ENCODE results near the gene MTHFD2L.

MTHFD2L gene

DNA sequence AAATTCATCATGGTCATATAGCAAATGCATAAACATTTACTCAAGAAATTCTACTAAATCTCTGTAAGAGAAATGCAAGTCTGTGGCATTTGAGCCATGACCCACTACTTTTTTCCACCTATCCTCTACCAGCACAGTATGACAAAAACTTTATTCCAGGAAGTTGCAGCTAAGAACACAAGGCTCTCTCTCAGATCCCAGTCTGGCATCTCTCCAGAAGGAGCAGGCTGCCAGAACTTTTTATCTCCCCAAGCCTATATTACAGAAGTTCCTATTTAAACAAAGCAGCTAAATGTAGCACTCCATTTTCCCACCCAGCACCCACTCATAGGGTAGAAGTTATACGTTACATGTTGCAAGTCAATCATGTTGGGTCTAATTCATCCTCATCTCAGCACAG, 101.0 kb downstream of the MTHFD2L start:
- DNase-seq = no peak

DNA sequence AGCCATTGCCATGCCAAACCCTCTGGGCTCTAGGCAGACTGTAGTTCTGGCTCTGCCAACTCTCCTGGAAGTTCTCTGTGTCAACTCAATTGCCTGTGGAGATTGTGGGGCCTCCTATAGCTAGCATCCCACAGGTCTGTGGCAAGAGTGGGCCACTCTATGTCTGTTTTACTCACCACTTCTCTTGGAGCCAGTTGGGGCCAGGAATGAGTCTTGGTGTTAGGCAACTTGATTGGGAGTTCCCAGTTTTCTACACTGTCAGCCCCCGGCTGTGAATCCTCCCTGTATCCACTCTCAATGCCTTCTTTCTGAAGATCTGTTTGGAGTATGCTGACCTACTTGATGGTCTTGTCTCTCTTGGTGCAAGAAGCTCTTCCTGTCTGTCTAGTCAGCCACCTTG, 102.1 kb downstream of the MTHFD2L start:
- no peak for DNase-seq

DNA sequence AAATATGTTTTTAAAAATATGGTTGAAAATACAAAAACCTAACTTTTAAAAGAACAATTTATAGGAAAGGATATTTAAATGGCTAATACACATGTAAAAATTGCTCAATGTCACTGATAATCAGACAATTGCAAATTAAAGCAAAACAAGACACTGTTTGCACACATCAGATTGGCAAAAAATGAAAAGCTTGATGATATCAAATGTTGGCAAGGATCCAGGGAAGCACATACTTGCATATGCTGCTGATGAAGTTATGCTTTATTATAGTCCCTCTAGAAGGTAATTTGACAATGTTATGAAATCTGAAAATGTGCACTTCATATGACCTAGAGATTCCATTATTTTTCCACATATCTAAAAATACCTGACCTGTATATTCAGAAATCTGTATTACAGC, 104.6 kb downstream of the MTHFD2L start:
- DNase-seq = no peak

DNA sequence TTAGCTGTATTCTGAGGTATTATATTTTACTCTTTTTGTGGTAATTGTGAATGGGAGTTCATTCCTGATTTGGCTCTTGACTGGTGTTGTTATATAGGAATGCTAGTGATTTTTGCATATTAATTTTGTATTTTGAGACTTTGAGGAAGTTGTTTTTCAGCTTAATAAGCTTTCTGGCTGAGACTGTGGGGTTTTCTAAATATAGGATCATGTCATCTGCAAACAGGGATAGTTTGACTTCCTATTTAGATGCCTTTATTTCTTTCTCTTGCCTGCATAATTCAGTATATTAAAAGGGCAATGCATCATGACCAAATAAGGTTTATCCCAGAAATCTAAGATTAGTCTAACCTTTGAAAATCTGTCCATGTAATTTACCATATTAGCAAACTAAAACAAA, 105.6 kb downstream of the MTHFD2L start:
- DNase-seq = no peak

DNA sequence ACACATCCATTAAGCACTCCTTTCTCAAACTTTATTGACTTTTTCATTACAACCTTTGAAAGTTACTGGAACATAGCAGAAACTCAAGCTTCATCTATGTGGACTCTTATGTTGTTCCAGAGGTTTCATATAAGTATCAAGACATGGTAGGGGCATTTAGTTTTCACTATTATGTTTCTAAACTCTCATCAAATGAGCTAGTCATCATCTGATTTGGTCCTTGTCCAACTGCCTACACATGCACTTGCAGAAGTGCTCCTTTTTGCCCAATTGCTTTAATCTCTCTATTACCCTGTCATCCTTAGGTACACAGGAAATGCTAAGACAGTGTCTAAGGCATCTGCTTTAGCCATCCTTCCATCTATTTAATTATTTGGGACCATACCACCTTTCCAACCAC, 108.2 kb downstream of the MTHFD2L start:
- DNase-seq = no peak

DNA sequence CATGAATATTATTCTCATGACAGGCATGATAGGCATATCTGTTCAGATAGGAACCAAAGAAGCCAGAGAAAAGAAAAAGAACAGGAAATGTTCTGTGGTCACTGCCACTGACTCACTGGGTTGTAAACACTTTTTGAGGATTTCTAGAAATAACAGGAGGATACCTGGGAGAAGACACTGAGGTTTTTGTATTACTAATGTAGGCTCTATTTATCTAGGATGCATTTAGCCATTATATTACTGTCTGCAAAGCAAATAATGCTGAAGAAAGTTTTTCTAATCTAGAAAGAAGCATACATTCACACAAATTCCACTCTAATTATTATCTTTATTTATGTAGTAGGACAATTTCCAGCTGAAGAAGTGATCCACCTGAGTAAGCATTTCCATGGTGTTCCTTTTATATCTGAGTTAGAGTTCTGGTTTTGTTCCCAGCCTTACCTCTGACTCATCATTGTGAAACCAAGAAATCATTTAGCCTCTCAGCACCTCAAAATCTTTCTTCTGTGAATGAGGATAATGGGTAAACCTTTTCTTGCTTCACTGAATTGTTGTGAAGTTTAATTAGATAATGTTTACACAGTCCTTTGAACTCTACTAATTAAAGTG, 110.2 kb downstream of the MTHFD2L start:
- DNase-seq = no peak

DNA sequence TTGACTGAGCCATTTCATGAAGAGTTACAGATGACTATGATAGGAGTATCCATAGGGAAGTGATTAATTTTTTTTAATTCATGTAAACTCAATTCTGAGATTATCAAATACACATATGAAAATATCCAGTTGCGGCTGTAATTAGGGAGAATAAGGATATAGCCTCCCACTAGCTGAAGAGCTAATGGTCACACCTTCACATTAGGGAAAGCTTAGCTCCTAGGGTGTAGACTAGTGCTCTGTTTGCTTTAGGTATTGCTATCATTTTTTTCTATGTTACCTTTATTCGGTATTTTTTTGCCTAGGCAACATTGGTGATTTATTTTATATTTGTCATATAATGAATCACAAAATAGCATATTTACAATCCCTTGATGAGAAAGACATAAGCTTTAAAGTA, 110.7 kb downstream of the MTHFD2L start:
- no peak for DNase-seq

DNA sequence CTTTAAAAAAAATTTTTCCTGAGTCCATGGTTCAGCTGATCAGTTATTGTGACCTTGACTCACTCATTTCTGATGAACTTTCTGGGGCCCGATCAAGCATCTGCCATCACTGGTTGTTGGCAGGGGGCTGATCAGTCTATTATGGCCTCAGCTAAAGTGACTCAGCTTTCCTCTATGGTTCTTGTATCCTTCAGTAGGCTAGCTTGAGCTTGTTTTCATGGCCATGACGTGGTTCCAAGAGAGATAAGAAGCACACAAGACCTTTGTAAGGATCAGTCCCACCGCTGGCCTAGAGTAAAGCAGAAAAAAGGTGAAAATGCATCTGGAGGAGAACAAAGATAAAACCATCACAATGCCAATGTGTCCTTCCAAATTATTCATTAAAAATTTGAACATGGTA, 120.6 kb downstream of the MTHFD2L start:
- no peak for DNase-seq

DNA sequence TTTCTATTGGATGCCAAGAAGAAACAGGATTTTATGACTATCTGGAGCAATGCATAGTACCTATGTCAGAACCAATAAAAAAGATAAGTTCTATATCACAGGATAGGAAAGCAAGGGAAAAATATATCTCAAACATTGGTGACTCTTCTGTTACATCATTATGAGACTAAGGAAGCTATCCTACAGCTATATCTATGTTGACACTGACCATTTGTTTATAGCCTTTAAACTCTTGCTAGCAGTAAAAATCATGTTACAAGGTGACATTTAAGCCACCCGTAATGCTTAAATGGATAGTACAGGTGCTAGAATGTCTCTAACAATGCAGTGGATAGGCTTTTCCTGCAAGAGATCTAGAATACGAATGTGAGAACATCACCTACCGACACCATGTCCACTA, 121.8 kb downstream of the MTHFD2L start:
- no peak for DNase-seq

DNA sequence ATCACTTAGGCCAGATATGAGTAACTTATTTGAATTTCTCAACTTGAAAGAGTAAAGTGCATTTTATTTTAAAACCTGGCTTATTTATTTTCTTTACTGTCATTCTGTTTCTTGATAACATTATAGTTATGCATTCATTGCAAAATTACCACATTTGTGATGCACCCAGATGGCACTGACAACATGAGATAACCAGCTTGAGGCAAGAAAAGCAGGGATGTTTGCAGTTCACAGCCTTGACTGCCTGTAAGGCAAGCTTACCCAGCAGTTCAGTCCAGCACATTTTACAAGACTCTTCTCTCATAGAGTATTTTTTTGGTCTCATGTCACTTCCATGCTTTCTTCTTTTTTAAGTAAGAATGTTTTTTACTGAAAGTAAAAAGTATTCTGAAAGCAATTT, 125.0 kb downstream of the MTHFD2L start:
- DNase-seq = no peak

DNA sequence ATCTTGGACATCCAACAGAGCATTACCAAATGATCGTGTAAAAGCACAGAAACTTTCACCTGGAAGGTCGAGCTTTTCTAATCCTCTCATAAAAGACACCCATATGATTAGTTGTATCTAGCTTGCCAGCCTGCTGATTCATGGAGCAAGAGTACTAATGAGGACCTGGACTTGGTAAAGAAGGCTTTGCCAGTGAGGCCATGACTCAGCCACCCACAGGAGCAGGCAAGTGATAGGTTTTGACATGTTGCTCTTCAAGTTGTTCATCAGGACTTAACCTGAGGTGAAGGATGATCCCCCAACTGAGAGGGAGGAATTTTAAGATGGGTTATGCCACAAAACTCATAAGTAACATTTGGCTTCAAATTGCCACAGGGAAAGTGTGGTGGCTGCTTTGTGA, 125.7 kb downstream of the MTHFD2L start:
- DNase-seq = no peak

DNA sequence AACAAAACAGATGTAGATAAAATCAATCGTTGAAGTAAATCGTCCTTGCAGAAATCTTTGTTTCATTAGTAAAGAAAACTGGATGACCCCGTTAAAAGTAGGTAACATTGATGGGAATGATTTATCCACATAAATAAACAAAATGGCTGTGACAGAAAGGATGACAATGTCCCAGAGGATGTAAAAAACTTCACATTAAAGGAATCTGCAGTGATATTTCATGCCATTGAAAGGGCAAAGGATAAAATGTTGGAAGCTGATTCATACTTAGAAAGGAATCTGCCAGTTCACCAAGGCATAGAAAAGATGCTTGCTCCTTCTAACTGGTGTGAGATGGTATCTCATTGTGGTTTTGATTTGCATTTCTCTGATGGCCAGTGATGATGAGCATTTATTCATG, 126.1 kb downstream of the MTHFD2L start:
- DNase-seq = no peak

DNA sequence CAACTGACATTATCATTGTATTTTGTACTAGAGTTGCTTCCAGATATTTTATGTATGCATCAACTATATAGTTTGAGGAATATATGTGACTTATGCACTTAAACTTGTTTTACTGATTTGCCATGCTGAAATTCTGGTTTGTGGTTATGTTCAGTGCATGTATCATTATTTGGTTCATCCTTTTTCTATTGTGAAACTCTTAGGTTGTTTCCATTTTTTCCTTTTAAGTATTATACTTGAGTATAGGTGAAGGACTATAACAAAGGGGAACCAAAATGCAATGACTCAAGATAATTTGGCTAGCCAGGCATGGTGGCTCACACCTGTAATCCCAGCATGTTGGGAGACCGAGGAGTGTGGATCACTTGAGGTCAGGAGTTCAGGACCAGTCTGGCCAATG, 129.2 kb downstream of the MTHFD2L start:
- no peak for DNase-seq

DNA sequence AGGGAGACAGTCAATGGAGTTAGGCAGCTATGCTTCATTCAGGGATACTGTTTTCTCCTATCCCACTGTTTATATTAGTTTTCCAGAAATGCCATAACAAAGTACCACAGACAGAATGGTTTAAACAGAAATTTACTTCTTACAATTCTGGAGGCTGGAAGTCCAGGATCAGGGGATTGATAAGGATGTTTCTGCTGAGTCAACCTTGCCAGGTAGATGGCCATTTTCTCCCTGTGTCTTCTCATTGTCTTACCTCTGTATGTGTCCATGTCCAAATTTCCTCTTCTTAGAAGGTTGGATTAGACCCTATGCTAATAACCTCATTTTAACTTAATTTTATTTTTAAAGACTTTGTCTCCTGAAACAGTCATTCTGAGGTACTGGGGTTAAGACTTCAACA, 129.9 kb downstream of the MTHFD2L start:
- no peak for DNase-seq

DNA sequence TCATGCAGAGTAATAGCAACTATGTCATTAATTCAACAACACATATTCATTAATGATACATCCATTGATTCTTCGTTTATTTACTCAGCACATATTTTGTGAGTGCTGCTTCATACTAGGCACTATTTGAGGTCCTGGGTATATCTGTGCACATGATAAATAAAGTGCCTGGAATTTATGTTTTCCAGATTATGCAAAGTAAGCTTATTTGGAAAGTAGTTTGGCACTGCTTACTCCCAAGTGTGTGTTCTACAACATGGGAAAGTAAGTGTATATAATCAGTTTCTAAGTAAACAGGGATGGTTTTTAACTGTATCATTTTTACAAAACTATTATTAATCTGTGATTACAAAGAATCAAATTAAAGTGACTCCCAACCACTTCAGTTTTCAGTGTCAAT, 133.6 kb downstream of the MTHFD2L start:
- no peak for DNase-seq

DNA sequence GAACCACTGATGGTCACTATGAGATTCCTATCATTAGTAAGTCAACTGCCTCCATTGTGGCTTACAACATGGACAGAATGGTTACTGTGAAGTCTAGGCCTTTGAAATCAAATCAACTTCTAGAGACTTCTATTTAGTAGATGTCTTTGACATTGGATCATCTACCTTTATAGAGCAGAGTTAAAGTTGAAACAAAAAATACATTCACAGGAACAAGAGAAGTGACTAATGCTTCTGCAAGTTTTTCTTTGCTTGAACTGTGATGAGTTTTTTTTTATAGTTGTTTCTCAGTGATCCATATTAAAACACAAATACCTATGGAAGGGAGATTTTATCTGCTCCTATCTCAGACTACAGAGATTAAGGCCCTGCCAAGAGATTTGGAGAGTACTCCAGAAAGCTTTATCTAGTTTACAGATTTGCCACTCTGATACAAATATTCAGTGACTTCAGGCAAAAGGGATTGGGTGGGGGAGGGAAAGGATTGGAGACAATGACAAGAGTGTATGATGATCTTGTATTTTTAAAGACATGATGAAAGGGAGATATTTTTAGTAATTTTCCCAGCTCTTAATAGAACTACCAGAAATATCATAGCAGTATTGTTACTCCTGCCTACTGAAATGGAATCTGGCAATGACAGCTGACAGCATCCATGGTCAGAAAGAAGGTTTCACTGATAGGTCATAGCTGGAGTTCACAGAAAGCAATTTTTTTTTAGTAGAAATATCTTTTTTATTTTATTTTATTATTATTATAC, 134.4 kb downstream of the MTHFD2L start:
- no peak for DNase-seq

DNA sequence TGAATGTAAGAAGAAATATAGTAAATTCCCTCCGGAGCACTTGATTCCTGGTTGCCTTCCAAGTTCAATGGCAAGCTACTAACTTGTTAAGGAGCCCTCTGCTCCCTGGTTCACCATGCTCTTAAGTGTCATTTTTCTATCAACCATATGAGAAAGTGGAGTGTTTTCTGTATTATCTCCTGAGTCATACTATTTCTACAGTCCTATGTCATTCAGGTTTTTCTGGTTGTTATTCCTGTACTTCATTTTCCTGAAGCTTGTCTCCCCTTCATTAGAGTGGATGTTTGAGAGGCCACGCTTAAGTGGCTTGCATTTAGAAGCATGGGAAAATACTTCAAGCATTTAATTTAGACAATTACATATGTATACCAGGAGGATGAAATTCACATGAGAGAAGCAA, 135.6 kb downstream of the MTHFD2L start:
- DNase-seq = no peak

DNA sequence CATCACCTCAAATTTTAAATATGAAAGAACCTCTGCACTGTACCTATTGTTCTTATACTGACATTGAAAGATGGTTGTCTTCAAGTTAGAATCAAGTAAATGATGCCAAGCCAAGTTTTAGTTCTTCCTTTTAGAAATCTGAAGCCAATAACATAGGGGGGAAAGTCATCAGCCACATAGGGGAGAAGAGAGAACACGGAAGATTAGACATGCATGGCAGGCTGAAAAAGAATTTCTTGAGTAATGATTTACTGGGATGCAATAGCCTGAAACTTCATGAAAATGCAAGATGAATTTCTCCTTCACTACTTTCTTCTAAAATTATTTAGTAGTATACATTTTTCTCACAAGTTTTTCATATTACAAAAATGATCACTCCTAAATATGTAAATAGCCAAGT, 136.8 kb downstream of the MTHFD2L start:
- DNase-seq = no peak

DNA sequence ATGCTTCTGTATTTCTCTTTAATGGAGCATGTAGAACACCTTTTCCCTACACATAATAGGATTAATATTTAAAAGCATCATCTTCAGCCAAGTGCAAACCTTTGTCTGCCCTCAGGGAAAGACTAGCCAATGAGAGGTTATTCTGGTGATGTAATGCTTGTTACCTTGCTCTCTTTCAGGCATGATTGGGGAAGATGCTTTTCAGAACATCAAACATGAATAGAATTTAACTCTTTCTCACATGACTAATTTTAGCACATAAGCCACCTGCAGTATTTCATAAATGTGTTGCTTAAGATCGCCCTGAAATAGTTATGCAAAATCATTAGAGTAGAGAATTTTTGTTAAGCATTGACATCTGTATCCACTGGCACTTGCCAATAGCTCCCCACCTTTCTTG, 139.6 kb downstream of the MTHFD2L start:
- DNase-seq = no peak

DNA sequence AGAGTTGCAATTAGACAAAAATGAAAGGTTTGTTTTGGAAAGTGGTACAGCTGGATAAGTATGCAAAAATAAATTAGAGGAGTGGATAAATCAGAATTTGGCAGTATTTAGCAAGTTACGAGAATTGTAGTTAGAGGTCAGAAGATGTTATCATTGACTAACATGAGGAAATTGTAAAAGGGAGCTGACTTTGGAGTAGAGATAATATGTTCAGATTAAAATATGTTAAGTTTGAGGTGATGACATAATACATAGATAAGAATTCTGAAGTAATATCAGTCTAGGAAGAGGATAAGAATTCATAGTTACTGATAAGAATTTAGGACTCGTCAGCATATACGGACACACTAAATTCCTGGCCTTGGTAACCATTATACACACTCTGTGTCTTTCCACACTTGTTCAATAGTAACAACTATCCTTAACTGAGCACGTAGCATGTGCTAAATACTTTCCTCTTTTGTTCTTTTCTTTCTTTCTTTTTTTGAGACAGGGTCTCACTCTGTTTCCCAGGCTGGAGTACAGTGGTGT, 146.2 kb downstream of the MTHFD2L start:
- DNase-seq = no peak

DNA sequence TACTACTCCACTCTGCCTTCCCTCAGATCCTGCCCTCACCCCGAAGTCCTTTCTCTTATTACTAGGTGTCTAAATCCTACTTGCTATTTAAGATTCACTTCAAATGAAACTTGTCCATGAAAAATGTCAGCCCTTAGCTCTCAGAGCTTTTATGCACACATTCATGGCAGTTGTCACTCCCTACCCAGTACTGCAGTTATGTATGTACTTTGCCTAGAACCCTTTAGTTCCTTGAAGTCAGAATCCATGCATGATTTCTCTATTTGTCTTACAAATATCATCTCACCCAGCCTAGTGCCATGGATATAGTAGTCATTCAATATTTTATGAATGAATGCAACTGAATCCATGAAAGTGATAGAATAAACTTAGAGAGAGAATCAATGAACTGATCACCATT, 147.1 kb downstream of the MTHFD2L start:
- no peak for DNase-seq

DNA sequence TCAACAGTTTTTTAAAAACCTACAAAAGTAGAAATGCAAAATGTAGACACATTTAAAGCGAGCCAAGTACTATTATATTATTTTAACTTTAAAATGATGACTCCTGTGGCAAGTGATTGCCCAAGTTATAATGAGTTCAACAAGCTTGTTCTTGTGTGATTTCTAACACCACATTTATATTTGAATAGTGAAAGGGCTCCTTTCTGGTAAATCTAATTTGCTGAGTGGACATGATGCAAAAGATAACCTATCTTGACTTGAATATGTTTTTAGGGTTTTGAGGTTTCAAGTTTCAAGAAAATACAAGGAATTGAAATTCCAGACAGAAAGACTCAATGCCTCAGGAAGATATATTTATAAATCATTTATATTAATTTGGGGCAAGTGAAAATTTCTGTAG, 149.3 kb downstream of the MTHFD2L start:
- no peak for DNase-seq

DNA sequence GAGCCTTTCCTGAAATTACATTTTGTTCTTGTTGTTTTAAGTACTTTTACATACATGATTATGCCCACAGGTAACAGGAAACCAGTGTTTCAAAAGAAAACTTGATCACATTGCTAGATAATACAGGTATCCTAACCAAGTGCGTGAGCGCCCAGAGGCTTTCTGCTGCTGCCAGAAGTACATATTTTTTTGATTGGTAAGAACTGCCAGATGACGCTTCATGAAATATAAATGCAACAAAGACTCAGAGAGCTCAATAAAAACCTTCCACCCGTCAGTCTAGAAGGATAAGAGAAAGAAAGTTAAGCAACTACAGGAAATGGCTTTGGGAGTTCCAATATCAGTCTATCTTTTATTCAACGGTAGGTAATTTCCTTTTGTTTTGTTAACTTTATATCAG, 150.3 kb downstream of the MTHFD2L start, which contains the start of gene EPGN:
TSS of gene EPGN (plus strand) at position 256 of the 400 bp plus-strand sequence. CDS start at position 320, 64 bp downstream.
- DNase-seq = no peak

DNA sequence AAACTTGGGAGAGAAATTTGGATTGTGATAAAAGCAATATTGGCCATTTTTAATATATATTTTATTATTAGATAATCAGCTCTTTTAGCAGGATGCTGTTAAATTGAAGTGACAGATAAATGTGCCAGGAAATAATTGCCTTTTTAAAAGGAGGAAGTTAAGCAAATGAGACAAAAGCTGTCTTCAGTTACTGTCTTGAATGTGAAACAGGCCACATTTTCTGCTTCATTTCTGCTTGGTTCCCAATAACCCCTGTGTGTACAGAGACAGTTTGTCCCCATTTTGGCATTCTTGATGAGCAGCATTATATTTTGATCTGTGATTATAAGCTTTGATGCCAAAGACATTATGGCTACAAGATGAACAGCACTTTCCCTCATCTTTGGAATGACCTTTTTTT, 151.3 kb downstream of the MTHFD2L start:
- DNase-seq = no peak

Measured in activated CD4-positive, alpha-beta T cell treated with anti-CD3 and anti-CD28 coated beads for 1 hour (primary cell).